ENCODE data around the gene CLDN4. TPM values are rescaled to one million over a fixed set of nuclear protein-coding genes. Genes with fewer than 3 reads are reported as not detected.
A peak's percentile ranks its signal among the peaks of the same experiment; 100 is the strongest.
"Not testable (repeated sequence)": the region's sequence is repeated elsewhere in the genome, so short reads cannot be mapped to it uniquely, and the experiment has no call there.

CLDN4 gene
- total RNA-seq, 2 donors from 2014 or later, result 1,078 to 1,246 TPM

- DNase-seq (no peak), ATAC-seq (no peak)
- intact Hi-C loops (cut with DNase I, micrococcal nuclease), result no loop called here
Observed at GRCh38 chr7:73838642-73839041, 7.8 kb downstream of the CLDN4 start.

GRCh38 chr7:73839290-73839689 lies 8.5 kb downstream of the CLDN4 start:
- intact Hi-C loops (cut with DNase I, micrococcal nuclease), result no loop called here
- no peak for ATAC-seq
- DNase-seq, result no peak

- no peak for ATAC-seq
- DNase-seq, result no peak
- intact Hi-C loops (cut with DNase I, micrococcal nuclease), result no loop called here
Observed at GRCh38 chr7:73839743-73840714, 9.2 kb downstream of the CLDN4 start.

- DNase-seq (no peak), ATAC-seq (no peak)
- intact Hi-C loops (cut with DNase I, micrococcal nuclease), result no loop called here
Observed at GRCh38 chr7:73840715-73841379, 10.1 kb downstream of the CLDN4 start.

- DNase-seq (peak in 1 of 2 donors; percentile 32), ATAC-seq (peak; percentile 22)
Observed at GRCh38 chr7:73841689-73842066, 10.9 kb downstream of the CLDN4 start.

GRCh38 chr7:73842067-73842976 lies 11.5 kb downstream of the CLDN4 start, which contains the start of gene METTL27:
Gene METTL27, minus strand, starts transcription at chr7:73842516. Its CDS starts 376 bp downstream, at chr7:73842140.
- DNase-seq (peak; percentile 96), ATAC-seq (peak; percentile 94)
- intact Hi-C loops (cut with DNase I, micrococcal nuclease), result no loop called here

More at GRCh38 chr7:73841689-73842066, 10.9 kb downstream of the CLDN4 start:
- intact Hi-C loops (cut with DNase I, micrococcal nuclease), result no loop called here

GRCh38 chr7:73844131-73844547 lies 13.3 kb downstream of the CLDN4 start:
- intact Hi-C loops (cut with DNase I, micrococcal nuclease), result no loop called here
- DNase-seq (no peak), ATAC-seq (no peak)

GRCh38 chr7:73844848-73845460 lies 14.2 kb downstream of the CLDN4 start:
- intact Hi-C loops (cut with DNase I, micrococcal nuclease), result no loop called here
- DNase-seq (no peak), ATAC-seq (no peak)

- ATAC-seq; intact Hi-C loops (cut with DNase I, micrococcal nuclease): not testable (repeated sequence)
- peak in 1 of 2 donors; percentile 53 for DNase-seq
Observed at GRCh38 chr7:73845701-73846195, 15.0 kb downstream of the CLDN4 start.

GRCh38 chr7:73847941-73848723 lies 17.3 kb downstream of the CLDN4 start:
- intact Hi-C loops (cut with DNase I, micrococcal nuclease), result no loop called here
- no peak for DNase-seq

GRCh38 chr7:73850781-73851207 lies 20.0 kb downstream of the CLDN4 start:
- ATAC-seq, result peak; percentile 60
- DNase-seq, result peak; percentile 36 to 60
- intact Hi-C loops (cut with DNase I, micrococcal nuclease), result loop anchor here in 1 of 2 donors (5.0 to 10.0 kb wide), 2 partner anchors 38 to 106 kb away; no protein-coding TSS in a partner anchor

More at GRCh38 chr7:73847941-73848723, 17.3 kb downstream of the CLDN4 start:
- no peak for ATAC-seq

- intact Hi-C loops (cut with DNase I, micrococcal nuclease), result loop anchor here in 1 of 2 donors (5.0 to 10.0 kb wide), 2 partner anchors 39 to 107 kb away; no protein-coding TSS in a partner anchor
- DNase-seq, result no peak
- ATAC-seq, result peak; percentile 43
Observed at GRCh38 chr7:73851410-73852338, 20.9 kb downstream of the CLDN4 start.

- intact Hi-C loops (cut with DNase I, micrococcal nuclease), result loop anchor here in 1 of 2 donors (5.0 to 10.0 kb wide), 2 partner anchors 40 to 108 kb away; no protein-coding TSS in a partner anchor
- ATAC-seq (no peak), DNase-seq (no peak)
Observed at GRCh38 chr7:73852500-73852899, 21.7 kb downstream of the CLDN4 start.

GRCh38 chr7:73856941-73857340 lies 26.1 kb downstream of the CLDN4 start:
- intact Hi-C loops (cut with DNase I, micrococcal nuclease), result loop anchor here in 1 of 2 donors (10.0 kb wide), 1 partner anchor 112 kb away; no protein-coding TSS in a partner anchor
- ATAC-seq (no peak), DNase-seq (no peak)

- intact Hi-C loops (cut with DNase I, micrococcal nuclease), result loop anchor here in 1 of 2 donors (10.0 kb wide), 1 partner anchor 114 kb away; no protein-coding TSS in a partner anchor
- ATAC-seq (no peak), DNase-seq (no peak)
Observed at GRCh38 chr7:73858807-73859206, 28.0 kb downstream of the CLDN4 start.

- ATAC-seq (no peak), DNase-seq (no peak)
- intact Hi-C loops (cut with DNase I, micrococcal nuclease), result no loop called here
Observed at GRCh38 chr7:73860859-73861258, 30.1 kb downstream of the CLDN4 start, which contains the start of gene TMEM270. Gene TMEM270, plus strand, starts transcription at chr7:73861159. Its CDS starts 36 bp downstream, at chr7:73861195.

All from left colon (tissue), 2 donors.